Esophagus squamous epithelium (tissue), 5 donors: ENCODE measurements around the gene EIF5A. TPM values are rescaled to one million over a fixed set of nuclear protein-coding genes. Genes with fewer than 3 reads are reported as not detected.

Experiments
- DNase-seq: peaks from one replicate; lab custom pipeline; 2025; lab: John Stamatoyannopoulos, UW
- H3K27ac ChIP-seq, 4 donors: fragments of 200-600 bp; sonication (generic); one replicate each; pipeline ENCODE4 v1.5.1; 2016 to 2019; ENCODE audit warnings: mild to moderate bottlenecking in 1 of 4
- H3K27me3 ChIP-seq, 4 donors: fragments of 200-600 bp; sonication (generic); 1 replicate in 3 of 4; 2 replicates in 1 of 4; pipeline versions ENCODE4 v1.5.1 to v1.6.0; 2017 to 2021; ENCODE audit warnings: antibody characterized with exemption in 1 of 4
- H3K36me3 ChIP-seq, 3 donors: fragments of 200-600 bp; sonication (generic); one replicate each; pipeline ENCODE4 v1.5.1; 2016 to 2019
- H3K4me1 ChIP-seq, 3 donors: fragments of 200-600 bp; sonication (generic); one replicate each; pipeline ENCODE4 v1.5.1; 2017 to 2019
- H3K4me3 ChIP-seq, 4 donors: fragments of 200-600 bp; sonication (generic); 1 replicate in 3 of 4; 2 replicates in 1 of 4; pipeline ENCODE4 v1.5.1; 2016 to 2019; ENCODE audit warnings: mild to moderate bottlenecking in 2 of 4, moderate library complexity in 1 of 4
- H3K9me3 ChIP-seq, 3 donors: fragments of 200-600 bp; sonication (generic); one replicate each; pipeline ENCODE4 v1.5.1; 2016 to 2019
- POLR2A ChIP-seq, 4 donors: fragments of 450-650 bp; IDR thresholded peaks; one replicate each; pipeline ENCODE4 v1.6.1; 2017; ENCODE audit warnings: antibody characterized with exemption in 4 of 4, mild to moderate bottlenecking in 4 of 4, moderate library complexity in 3 of 4
- WGBS, 2 donors: methylation state at CpG; one replicate each; pipeline ENCODE4 v1.1.5; 2018; 5-methylcytosine and 5-hydroxymethylcytosine counted together
- intact Hi-C: fragments of 100-400 bp; cut with DNase I; formaldehyde crosslinking; loops from one replicate; pipeline ENCODE4 v1.15.0; 2022
- total RNA-seq, 4 donors: library from RNA; depleted of rRNA; stranded (reverse); fragments of >200 nt; gene quantifications; one replicate each; pipeline ENCODE4 v1.1.0, GENCODE V29; 2016
- TF ChIP-seq, protein P1 (sequence below), 6 experiments: fragments of 450-650 bp in 4 of 6; fragments of 200-600 bp in 2 of 6; sonication (generic) in 2 of 6; IDR thresholded peaks; one replicate each; pipeline ENCODE4 v1.5.1; 2016 to 2019; ENCODE audit warnings: antibody characterized with exemption in 6 of 6, mild to moderate bottlenecking in 4 of 6, moderate library complexity in 4 of 6
- donor health status: DM: yes; HTN: yes; CAD: no.

EIF5A gene
- total RNA-seq, 4 donors from 2014 or later, result 324 to 543 (median 394) TPM

DNA sequence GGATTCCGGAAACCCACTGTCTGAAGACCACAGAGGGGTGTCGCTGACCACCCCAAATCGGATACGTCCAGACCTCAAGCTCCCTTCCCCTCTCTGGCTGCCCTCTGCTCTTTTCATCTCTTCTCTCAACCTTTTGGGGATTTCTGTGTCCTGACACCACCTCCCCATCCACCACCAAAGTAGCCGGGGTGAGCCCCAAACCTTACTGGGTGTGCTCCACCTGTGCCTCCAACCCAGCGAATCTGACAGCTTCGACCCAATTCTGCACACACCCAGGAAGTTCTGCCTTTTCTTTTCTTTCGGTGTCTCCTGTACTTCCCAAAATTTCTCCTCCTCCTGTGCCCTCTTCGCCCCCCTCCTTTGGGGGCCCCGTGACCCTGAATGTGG, 45.1 kb downstream of the EIF5A start:
- peaks cover 48 to 77% (median 54%) of the 10 kb centered on the region in 3 donors for H3K4me1 ChIP-seq
- no peaks in the 10 kb centered on the region for H3K9me3 ChIP-seq
- no peak for DNase-seq
- H3K27ac ChIP-seq, result peak overlapping the region; percentile 98 to 100 (median 98)
- peak overlapping the region; percentile 80 to 89 (median 87) for H3K4me3 ChIP-seq
- H3K36me3 ChIP-seq, result no peaks in the 10 kb centered on the region
- H3K27me3 ChIP-seq, result no peaks in the 10 kb centered on the region
- TF ChIP-seq, protein P1, sequence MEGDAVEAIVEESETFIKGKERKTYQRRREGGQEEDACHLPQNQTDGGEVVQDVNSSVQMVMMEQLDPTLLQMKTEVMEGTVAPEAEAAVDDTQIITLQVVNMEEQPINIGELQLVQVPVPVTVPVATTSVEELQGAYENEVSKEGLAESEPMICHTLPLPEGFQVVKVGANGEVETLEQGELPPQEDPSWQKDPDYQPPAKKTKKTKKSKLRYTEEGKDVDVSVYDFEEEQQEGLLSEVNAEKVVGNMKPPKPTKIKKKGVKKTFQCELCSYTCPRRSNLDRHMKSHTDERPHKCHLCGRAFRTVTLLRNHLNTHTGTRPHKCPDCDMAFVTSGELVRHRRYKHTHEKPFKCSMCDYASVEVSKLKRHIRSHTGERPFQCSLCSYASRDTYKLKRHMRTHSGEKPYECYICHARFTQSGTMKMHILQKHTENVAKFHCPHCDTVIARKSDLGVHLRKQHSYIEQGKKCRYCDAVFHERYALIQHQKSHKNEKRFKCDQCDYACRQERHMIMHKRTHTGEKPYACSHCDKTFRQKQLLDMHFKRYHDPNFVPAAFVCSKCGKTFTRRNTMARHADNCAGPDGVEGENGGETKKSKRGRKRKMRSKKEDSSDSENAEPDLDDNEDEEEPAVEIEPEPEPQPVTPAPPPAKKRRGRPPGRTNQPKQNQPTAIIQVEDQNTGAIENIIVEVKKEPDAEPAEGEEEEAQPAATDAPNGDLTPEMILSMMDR (IDR thresholded peaks at IDR 0.05), result peak in 2 of 6 experiments; percentile 44 to 53
- TF ChIP-seq POLR2A (IDR thresholded peaks at IDR 0.05), result no peak
- 14 to 27% methylated on average over 10 of the region's 10 CpGs for WGBS, 2 donors
- intact Hi-C loops, result no loop called here

DNA sequence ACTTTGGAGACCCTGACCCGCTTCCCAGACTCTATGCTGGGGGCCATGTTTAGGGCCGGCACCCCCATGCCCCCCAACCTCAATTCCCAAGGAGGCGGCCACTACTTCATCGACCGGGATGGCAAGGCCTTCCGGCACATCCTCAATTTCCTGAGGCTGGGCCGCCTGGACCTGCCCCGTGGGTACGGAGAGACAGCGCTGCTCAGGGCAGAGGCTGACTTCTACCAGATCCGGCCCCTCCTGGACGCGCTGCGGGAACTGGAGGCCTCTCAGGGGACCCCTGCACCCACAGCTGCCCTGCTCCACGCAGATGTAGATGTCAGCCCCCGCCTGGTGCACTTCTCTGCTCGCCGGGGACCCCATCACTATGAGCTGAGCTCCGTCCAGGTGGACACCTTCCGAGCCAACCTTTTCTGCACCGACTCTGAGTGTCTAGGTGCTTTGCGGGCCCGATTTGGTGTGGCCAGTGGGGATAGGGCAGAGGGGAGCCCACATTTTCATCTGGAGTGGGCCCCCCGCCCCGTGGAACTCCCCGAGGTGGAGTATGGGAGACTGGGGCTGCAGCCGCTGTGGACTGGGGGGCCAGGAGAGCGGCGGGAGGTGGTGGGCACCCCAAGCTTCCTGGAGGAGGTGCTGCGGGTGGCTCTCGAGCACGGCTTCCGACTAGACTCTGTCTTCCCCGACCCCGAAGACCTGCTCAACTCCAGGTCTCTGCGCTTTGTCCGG, 45.6 kb downstream of the EIF5A start:
- intact Hi-C loops, result no loop called here
- DNase-seq, result no peak

DNA sequence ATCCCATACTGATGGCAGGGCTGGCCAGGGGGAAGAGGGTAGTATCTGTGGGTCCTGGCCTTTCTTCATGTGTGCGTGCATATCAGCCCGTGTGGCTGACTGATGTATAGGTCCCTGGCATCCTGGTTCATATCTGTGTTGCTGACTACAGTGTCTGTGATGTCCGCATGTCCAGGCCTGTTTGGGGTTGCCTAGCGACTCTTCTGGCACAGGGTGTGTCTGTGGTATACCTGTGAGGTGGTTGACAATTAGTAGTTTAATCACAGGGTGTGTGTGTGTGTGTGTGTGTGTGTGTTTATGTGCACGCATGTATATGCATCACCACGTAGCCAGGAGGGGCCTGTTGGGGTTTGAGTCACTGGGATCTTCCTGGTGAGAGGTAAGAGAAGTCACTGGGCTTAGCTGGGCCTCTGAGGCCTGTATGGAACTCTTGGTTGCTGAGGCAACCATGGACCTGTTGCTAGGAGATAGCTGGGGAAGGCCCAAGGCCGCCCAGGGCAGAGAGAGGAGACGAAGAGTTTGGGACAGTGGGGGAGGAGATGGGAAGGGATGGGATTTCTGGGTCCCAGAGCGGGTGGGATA, 46.9 kb downstream of the EIF5A start:
- Histone ChIP-seq H3K4me1 (peaks cover 48 to 71% (median 54%) of the 10 kb centered on the region in 3 donors), H3K36me3 (no peaks in the 10 kb centered on the region), H3K27ac (peak overlapping the region; percentile 98 to 100 (median 98)), H3K9me3 (no peaks in the 10 kb centered on the region), H3K4me3 (peak overlapping the region in 3 of 4 donors; percentile 34 to 88 (median 80)), H3K27me3 (no peaks in the 10 kb centered on the region)
- WGBS, 2 donors, result 39 to 51% methylated on average over 5 to 9 of the region's 9 CpGs
- intact Hi-C loops, result no loop called here
- TF ChIP-seq POLR2A (IDR thresholded peaks at IDR 0.05), result peak in 1 of 4 donors; percentile 23
- TF ChIP-seq, protein P1 (IDR thresholded peaks at IDR 0.05), result peak in 3 of 6 experiments; percentile 21 to 53 (median 27)
- no peak for DNase-seq

More for the DNA sequence above, 45.6 kb downstream of the EIF5A start:
- no peaks in the 10 kb centered on the region for H3K36me3 ChIP-seq
- TF ChIP-seq, protein P1 (IDR thresholded peaks at IDR 0.05), result no peak
- TF ChIP-seq POLR2A (IDR thresholded peaks at IDR 0.05), result no peak
- H3K4me3 ChIP-seq, result peak overlapping the region; percentile 80 to 89 (median 87)
- H3K27ac ChIP-seq, result peak overlapping the region; percentile 98 to 100 (median 98)
- H3K4me1 ChIP-seq, result peaks cover 48 to 77% (median 54%) of the 10 kb centered on the region in 3 donors
- no peaks in the 10 kb centered on the region for H3K27me3 ChIP-seq
- 83 to 97% methylated on average over 1 to 6 of the region's 37 CpGs for WGBS, 2 donors
- no peaks in the 10 kb centered on the region for H3K9me3 ChIP-seq

DNA sequence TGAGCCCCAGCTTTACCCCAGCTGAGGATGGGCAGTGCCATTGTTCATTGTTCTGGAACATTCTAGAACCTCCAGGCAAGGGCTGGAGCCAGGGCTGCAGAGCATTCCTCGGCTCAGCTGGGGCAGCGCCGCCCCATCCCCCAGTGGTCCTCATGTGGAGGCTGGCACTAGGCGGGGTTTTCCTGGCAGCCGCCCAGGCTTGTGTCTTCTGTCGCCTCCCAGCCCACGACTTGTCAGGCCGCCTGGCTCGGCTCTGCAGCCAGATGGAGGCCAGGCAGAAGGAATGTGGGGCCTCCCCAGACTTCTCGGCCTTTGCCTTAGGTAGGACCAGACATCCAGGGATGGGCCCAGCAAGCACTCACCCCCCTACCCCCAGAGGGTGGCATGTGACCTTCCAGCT, 47.6 kb downstream of the EIF5A start, which contains the start of gene TMEM95:
TMEM95 (plus strand) TSS at position 104 of the 400 bp plus-strand sequence; CDS start at position 153, 49 bp downstream.
- peaks cover 43 to 64% (median 48%) of the 10 kb centered on the region in 3 donors for H3K4me1 ChIP-seq
- no CpG with 5 or more reads among the region's 10 CpGs for WGBS, 2 donors
- DNase-seq, result no peak
- no peaks in the 10 kb centered on the region for H3K9me3 ChIP-seq
- peak within 1 kb of the TSS; percentile 98 to 100 (median 98) for H3K27ac ChIP-seq
- TF ChIP-seq, protein P1 (IDR thresholded peaks at IDR 0.05), result no peak
- H3K36me3 ChIP-seq, result no peaks in the 10 kb centered on the region
- intact Hi-C loops, result loop anchor here (5.0 kb wide), 1 partner anchor 82 kb away; the partner anchor contains the start of genes FGF11 and TMEM102
- H3K27me3 ChIP-seq, result no peaks in the 10 kb centered on the region
- H3K4me3 ChIP-seq, result peak within 1 kb of the TSS in 3 of 4 donors; percentile 34 to 88 (median 80)
